DND-41 (cell line): ENCODE measurements around the gene CXCL8.

ENCODE experiments used
- ATAC-seq: fragments of 200-7000 bp; cut with Tn5 transposase; 3 replicates; pipeline ENCODE4 v1.9.1; 2021; ENCODE audit warnings: low read depth; ENCODE audit not compliant: insufficient read depth
- DNase-seq: peaks from one replicate; pipeline ENCODE4 v3.0.0-alpha.2; 2020
- H2AFZ ChIP-seq: 2 replicates; pipeline ENCODE4 v1.6.0; 2012; ENCODE audit warnings: low read depth, low read length
- H3K27ac ChIP-seq: 2 replicates; pipeline ENCODE4 v1.5.1; 2012; ENCODE audit warnings: low read length, inconsistent platforms
- H3K27me3 ChIP-seq: fragments of 200-600 bp; sonication (generic); 2 replicates; pipeline ENCODE4 v1.6.0; 2012; ENCODE audit warnings: low read length, mild to moderate bottlenecking, inconsistent platforms; ENCODE audit not compliant: insufficient read depth, poor library complexity
- H3K36me3 ChIP-seq: 2 replicates; pipeline ENCODE4 v1.5.1; 2012; ENCODE audit warnings: low read length, inconsistent platforms; ENCODE audit not compliant: insufficient read depth
- H3K4me1 ChIP-seq: 2 replicates; pipeline ENCODE4 v1.5.1; 2012; ENCODE audit warnings: mild to moderate bottlenecking, low read length; ENCODE audit not compliant: insufficient read depth
- H3K4me2 ChIP-seq: 2 replicates; pipeline ENCODE4 v1.6.0; 2012; ENCODE audit warnings: mild to moderate bottlenecking, moderate library complexity, low read length, inconsistent platforms; ENCODE audit not compliant: insufficient read depth
- H3K4me3 ChIP-seq, 2 experiments: fragments of 200-600 bp in 1 of 2; shearing (Covaris generic) in 1 of 2; 2 replicates each; pipeline ENCODE4 v1.5.1; 2012 to 2016; ENCODE audit warnings: inconsistent platforms in 2 of 2, low read length in 2 of 2, mild to moderate bottlenecking in 2 of 2, low read depth in 1 of 2, moderate library complexity in 1 of 2
- H3K79me2 ChIP-seq: 2 replicates; pipeline ENCODE4 v1.6.0; 2012; ENCODE audit warnings: low read length, inconsistent platforms; ENCODE audit not compliant: insufficient read depth
- H3K9ac ChIP-seq: 2 replicates; pipeline ENCODE4 v1.6.0; 2012; ENCODE audit warnings: low read depth, mild to moderate bottlenecking, inconsistent platforms, low read length, moderate library complexity
- H3K9me3 ChIP-seq: 2 replicates; pipeline ENCODE4 v1.5.1; 2012; ENCODE audit warnings: low read length, moderate library complexity, mild to moderate bottlenecking, inconsistent platforms; ENCODE audit not compliant: insufficient read depth, severe bottlenecking
- H4K20me1 ChIP-seq: 2 replicates; pipeline ENCODE4 v1.6.0; 2012; ENCODE audit warnings: low read length; ENCODE audit not compliant: insufficient read depth
- CTCF ChIP-seq: IDR thresholded peaks from 2 replicates; pipeline ENCODE4 v1.5.1; 2012; ENCODE audit warnings: borderline replicate concordance, low read length, moderate library complexity, mild to moderate bottlenecking; ENCODE audit not compliant: poor library complexity, severe bottlenecking; ENCODE audit errors: extremely low read depth
- EZH2 ChIP-seq: IDR thresholded peaks from 3 replicates; pipeline ENCODE4 v1.6.1; 2012; ENCODE audit warnings: borderline replicate concordance, low read depth, mild to moderate bottlenecking, moderate library complexity, low read length, inconsistent platforms; ENCODE audit not compliant: severe bottlenecking

The CXCL8 gene

GRCh38 chr4:73743281-73743680 is 2.9 kb downstream of the CXCL8 start:
- Histone ChIP-seq H2AFZ (no peak overlapping the region), H3K4me1 (no peaks in the 10 kb centered on the region), H3K27ac (no peak overlapping the region), H3K4me2 (no peak overlapping the region), H3K36me3 (no peaks in the 10 kb centered on the region), H3K9me3 (no peaks in the 10 kb centered on the region), H4K20me1 (no peaks in the 10 kb centered on the region), H3K9ac (no peak overlapping the region), H3K4me3 (no peak overlapping the region), H3K27me3 (no peaks in the 10 kb centered on the region), H3K79me2 (no peaks in the 10 kb centered on the region)
- no peak for TF ChIP-seq EZH2
- no peak for TF ChIP-seq CTCF
- ATAC-seq (no peak), DNase-seq (no peak)

GRCh38 chr4:73743795-73744194 is 3.4 kb downstream of the CXCL8 start:
- H2AFZ ChIP-seq, result no peak overlapping the region
- no peak overlapping the region for H3K9ac ChIP-seq
- no peaks in the 10 kb centered on the region for H3K36me3 ChIP-seq
- no peaks in the 10 kb centered on the region for H3K9me3 ChIP-seq
- H3K4me2 ChIP-seq, result no peak overlapping the region
- no peak overlapping the region for H3K4me3 ChIP-seq
- H3K27ac ChIP-seq, result no peak overlapping the region
- H4K20me1 ChIP-seq, result no peaks in the 10 kb centered on the region
- ATAC-seq (no peak), DNase-seq (no peak)
- H3K27me3 ChIP-seq, result no peaks in the 10 kb centered on the region
- no peak for TF ChIP-seq CTCF
- no peak for TF ChIP-seq EZH2
- no peaks in the 10 kb centered on the region for H3K4me1 ChIP-seq
- H3K79me2 ChIP-seq, result no peaks in the 10 kb centered on the region

GRCh38 chr4:73744203-73744602 is 3.8 kb downstream of the CXCL8 start:
- no peak overlapping the region for H3K27ac ChIP-seq
- no peaks in the 10 kb centered on the region for H3K27me3 ChIP-seq
- no peak overlapping the region for H2AFZ ChIP-seq
- no peak overlapping the region for H3K4me3 ChIP-seq
- no peaks in the 10 kb centered on the region for H3K79me2 ChIP-seq
- no peak overlapping the region for H3K4me2 ChIP-seq
- DNase-seq, result no peak
- H4K20me1 ChIP-seq, result no peaks in the 10 kb centered on the region
- H3K36me3 ChIP-seq, result no peaks in the 10 kb centered on the region
- ATAC-seq, result no peak
- H3K9me3 ChIP-seq, result no peaks in the 10 kb centered on the region
- H3K4me1 ChIP-seq, result no peaks in the 10 kb centered on the region
- TF ChIP-seq CTCF (no peak), EZH2 (no peak)
- no peak overlapping the region for H3K9ac ChIP-seq

GRCh38 chr4:73750730-73751129 is 10.4 kb downstream of the CXCL8 start:
- Histone ChIP-seq H3K4me2 (no peak overlapping the region), H3K4me1 (no peaks in the 10 kb centered on the region), H4K20me1 (no peaks in the 10 kb centered on the region), H2AFZ (no peak overlapping the region), H3K9ac (no peak overlapping the region), H3K27ac (no peak overlapping the region), H3K36me3 (no peaks in the 10 kb centered on the region), H3K4me3 (no peak overlapping the region), H3K27me3 (no peaks in the 10 kb centered on the region), H3K9me3 (no peaks in the 10 kb centered on the region), H3K79me2 (no peaks in the 10 kb centered on the region)
- ATAC-seq, result no peak
- no peak for DNase-seq
- TF ChIP-seq CTCF (no peak), EZH2 (no peak)
